DMS153 (cell line): ENCODE data around the gene ETFB.
"Not testable (repeated sequence)": the region's sequence is repeated elsewhere in the genome, so short reads cannot be mapped to it uniquely, and the experiment has no call there.

Experiments used
- DNase-seq: peaks from one replicate; lab custom pipeline; 2025; lab: John Stamatoyannopoulos, UW

ETFB gene

DNA sequence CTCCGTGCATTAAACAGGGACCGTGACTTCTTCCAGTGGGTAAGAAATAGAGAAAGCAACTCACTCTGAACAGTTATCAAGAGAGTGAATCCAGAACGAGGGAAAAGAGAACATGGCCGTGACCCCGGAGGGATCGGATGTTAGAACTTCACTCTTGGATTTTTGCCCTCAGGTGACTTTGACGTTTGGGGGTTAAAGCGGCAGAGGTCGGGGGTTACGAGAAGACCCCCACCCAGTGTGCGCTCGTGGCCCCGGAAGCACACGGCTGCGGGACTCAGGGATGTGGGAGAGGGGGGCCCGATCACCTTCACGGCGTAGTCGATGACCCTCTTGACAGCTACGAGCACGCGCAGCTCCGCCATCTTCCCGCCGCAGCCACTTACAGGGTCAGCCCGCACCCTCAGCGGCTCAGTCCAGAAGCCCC lies at the start of gene ETFB:
Gene ETFB (minus strand): TSS at position 424 of the 424 bp plus-strand sequence. CDS start 62 bp downstream, at position 362.
- DNase-seq = no peak

DNA sequence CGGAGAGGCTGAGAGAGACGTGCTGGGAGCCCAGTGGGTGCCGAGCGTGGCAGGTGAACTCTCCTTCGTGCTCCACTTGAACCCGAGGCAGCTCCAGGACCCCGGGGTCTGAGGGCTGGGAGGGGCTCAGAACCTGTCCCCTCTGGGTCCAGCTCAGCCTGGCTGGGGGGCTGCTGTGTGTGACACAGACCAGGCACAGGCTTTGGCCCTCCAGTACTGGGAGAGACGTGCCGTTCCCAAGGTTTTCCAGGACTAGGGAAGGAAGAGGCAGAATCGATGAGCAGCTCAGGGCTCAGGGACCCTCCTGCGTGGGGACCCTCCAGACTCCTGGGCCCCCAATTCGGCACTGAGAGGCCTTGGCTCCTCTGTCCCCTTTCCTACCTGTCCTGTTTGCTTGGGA lies 49.0 kb upstream of the ETFB start:
- DNase-seq = no peak

DNA sequence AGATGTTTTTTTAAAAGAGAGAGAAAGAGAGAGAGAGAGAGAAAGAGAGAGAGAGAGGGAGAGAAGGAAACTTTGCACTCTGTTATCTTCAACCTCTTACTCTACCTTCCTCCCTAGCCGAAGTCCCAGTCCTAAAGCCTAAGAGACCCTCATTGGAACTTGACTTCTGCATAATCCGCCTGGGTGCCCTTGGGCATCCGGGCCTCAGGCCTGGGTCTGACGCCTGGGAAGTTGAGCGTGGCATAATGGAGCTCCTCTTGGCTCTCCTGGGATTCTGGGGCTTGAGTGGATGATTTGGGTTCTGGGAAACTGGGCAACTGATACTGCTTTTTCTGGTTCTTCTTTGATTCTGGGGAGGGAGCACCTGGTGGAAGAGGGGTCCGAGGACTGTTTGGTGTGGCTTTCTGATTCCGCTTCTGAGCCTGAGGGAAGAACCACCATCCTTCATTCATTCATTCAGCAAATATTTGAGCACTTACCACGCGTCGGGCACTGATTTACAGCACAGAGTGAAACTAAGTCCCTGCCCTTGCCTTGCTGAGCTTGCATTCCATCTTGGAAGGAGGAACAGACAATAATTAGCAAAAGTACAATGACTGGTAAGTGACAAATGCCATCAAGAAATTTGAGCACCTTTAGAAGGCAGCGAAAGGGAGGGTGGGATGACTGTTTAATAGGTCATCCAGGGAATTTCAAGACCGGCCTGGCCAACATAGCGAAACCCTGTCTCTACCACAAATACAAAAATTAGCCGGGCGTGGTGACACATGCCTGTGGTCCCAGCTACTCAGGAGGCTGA lies 45.0 kb upstream of the ETFB start:
- no peak for DNase-seq

DNA sequence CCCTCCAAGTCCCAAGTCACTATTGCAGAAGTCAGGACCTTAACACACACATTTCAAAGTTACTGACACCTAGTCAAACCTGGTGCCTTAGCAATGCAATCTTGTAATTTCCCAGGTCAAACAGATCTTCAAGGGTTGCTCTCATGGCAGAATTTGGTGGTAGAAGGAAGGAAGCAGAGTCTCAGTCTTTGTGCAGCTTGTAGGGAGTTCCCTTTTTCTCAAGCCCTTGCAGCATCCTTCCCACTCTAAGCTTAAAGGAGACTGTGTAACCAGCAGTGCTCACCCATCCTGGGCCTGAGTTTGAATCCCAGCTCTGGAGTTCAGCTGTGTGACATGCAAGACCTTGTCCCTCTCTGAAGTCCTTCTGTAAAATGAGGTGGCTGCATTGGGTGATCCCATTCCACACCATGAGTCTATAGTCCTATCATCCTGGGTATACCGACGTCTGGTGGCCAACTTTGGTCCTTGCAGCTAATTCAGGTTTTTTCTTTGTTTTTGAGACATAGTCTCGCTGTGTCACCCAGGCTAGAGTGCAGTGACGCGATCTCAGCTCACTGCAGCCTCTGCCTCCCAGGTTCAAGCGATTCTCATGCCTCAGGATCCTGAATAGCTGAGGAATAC lies 41.4 kb upstream of the ETFB start:
- DNase-seq = no peak

GRCh38 chr19:51402117-51402516 lies 35.9 kb upstream of the ETFB start:
- no peak for DNase-seq

- DNase-seq = not testable (repeated sequence)
Measured at GRCh38 chr19:51399936-51400335, 33.7 kb upstream of the ETFB start.

DNA sequence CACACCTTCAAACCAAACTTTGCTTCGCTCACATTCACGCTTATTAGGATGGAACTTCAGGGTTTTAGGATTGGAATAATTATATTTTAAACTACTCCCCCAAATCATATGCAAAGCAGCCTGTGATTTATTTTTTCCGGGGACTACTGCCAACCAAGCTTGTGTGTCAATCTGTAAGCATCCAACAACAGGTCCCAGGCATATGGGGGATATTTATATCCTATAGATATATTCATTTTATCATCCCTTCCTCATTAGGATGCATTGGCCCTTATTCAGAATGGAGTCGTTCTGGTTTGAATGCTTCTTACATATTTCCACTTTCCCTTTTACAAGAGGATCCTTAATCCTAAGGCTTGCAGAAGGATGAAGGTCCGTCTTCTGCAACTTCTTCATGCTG lies 33.0 kb upstream of the ETFB start:
- no peak for DNase-seq

- DNase-seq = peak; percentile 8
Measured at GRCh38 chr19:51398096-51398704, 32.0 kb upstream of the ETFB start.

- DNase-seq = not testable (repeated sequence)
Measured at GRCh38 chr19:51397453-51397852, 31.3 kb upstream of the ETFB start.

- DNase-seq = no peak
Measured at GRCh38 chr19:51396175-51396574, 30.0 kb upstream of the ETFB start.

DNA sequence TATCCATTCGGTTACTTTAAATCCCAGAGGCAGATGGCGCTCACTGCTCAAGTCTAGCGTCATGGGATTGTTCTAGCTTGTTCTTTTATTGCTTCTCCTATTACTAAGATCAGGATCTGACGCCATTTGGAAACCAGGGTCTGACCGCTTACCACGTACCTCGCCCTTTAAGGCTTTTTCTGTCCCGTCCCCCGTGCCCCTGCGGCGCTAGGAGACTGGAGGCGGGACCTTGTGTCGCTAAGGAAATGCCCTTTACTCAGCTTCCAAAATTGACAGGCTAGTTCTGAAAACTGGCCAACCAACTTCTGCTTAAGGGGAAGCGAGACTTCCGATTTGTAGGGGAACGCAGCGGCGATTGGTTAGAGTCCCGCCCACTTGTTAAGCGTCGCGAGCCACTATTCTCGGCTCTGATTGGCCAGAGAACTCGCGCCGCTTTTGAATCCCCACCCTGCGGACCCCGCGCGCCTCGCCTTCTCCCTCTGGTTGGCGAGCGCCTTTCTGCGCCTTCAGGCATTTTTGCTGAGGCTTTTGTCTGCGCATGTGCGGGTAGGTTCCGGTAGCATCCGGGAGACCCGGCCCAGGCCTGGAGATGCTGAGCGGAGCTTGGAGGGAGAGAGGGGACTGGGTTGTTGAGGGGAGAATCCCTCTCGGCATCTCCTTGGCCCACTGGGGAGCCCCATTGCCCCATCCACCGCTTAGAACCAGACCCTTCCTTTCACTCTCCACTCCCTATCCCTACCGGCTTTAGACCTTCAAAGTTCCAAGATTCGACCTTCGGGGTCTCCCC lies 28.1 kb upstream of the ETFB start:
- peak; percentile 99 for DNase-seq

DNA sequence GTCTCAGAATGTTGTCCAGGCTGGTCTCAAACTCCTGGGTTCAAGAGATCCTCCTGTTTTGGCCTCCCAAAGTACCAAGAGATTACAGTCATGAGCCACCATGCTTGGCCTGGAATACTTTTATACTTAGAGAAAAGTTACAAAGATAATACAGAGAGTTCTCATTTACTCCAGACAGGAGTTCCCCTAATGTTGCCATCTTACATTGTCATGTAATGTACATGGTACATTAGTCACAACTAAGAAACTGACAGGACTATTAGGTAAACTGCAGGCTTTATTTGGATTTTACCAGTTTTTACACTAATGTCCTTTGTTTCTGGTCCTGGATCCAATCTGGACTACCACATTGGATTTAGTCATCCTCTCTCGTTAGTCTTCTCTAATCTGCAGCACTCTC lies 26.5 kb upstream of the ETFB start:
- no peak for DNase-seq

DNA sequence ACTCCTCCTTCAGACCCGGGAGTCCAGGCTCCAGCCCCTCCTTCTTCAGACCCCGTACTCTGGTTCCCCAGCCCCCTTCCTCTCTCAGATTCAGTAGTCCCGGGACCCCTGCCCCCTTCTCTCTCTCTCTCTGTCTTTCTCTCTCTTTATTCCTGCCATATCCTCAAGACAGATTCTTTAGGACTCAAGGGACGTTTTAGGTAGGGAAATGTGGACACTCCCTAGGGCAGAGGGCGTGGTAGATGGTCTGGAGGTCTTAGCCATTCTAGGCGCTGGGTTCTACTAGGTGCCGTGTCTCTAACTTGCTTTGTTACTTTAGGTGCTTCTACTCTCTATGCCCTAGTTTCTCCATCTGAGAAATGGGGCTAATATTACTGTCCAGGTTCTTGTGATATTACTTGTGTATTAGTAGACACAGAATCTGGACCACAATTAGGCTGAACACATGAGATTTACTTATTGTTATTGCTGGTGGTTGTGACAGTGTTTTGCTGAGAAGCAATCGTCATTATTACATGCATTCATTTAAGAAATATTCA lies 25.0 kb upstream of the ETFB start:
- DNase-seq = no peak

DNA sequence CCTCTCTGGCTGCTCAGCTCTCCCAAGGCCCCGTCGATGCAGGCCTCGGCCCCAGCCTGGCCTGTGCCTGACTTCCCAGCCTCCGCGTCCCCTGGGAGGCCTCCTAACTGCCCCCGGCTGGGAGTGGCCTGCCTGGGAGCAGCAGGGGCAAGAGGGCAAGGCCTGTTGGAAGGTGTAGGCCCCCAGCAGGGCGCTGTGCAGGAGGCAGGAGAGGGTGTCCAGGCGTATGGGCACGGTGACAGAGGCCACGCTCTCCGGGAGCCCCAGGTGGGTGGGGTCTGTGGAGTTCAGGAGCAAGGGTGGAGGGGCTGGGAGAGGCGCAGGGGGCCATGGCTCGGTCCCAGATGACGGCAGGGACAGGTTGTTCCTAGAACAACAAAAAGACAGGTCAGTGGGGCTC lies 23.0 kb upstream of the ETFB start:
- no peak for DNase-seq

- no peak for DNase-seq
Measured at GRCh38 chr19:51387924-51388389, 21.8 kb upstream of the ETFB start, which contains the start of gene LIM2. Gene LIM2 (minus strand): TSS chr19:51387974. CDS start chr19:51387443, 531 bp downstream.

- no peak for DNase-seq
Measured at GRCh38 chr19:51386882-51387520, 20.8 kb upstream of the ETFB start.

DNA sequence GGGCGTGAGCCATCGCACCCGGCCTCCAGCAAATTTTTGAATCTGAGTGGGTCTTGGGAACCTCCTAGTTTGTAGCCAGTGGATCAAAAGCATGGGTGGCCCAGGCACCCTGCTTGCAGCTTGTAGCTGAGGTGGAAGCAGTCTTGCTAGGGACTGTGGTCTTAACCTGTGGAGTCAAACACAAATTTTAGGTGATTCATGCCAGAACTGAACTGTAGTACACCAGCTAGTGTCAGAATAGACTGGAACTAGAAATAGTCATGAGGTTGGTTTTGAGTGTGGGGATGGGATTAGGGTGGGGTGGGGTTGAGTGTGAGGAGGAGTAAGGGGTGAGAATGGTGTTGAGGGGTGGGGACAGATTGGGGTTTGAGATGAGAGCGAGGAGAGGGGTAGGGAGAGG lies 15.8 kb upstream of the ETFB start:
- no peak for DNase-seq

DNA sequence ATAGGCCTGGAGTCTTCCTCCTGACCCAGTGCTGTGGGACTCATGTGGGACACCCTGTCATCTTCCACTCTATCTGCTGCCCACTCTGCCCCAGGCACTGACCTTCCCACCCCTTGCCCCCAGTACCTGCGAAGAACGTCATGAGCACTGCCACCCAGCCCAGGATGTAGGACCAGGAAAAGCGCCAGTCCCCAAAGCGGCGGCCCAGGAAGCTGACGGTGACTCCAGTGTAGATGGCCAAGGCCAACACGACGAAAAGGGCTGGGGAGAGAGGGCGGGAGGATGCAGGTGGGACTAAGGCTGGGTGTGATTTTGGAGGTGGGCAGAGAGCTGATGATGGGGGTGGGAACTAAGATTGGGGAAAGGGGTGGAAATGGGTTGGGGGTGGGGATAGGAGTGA lies 14.2 kb upstream of the ETFB start:
- no peak for DNase-seq

- DNase-seq = no peak
Measured at GRCh38 chr19:51377422-51377821, 11.2 kb upstream of the ETFB start.

GRCh38 chr19:51375504-51376221 lies 9.5 kb upstream of the ETFB start:
- no peak for DNase-seq
